HG03280 (cell line): ENCODE data around the gene FAM222B.
"Not testable (repeated sequence)": the region's sequence is repeated elsewhere in the genome, so short reads cannot be mapped to it uniquely, and the experiment has no call there.

ENCODE experiments used
- ATAC-seq: cut with Tn5 transposase; IDR thresholded peaks from one replicate; pipeline ENCODE4 v1.9.1; 2021; ENCODE audit warnings: mild to moderate bottlenecking, moderate library complexity; ENCODE audit not compliant: unreplicated experiment

The FAM222B gene

DNA sequence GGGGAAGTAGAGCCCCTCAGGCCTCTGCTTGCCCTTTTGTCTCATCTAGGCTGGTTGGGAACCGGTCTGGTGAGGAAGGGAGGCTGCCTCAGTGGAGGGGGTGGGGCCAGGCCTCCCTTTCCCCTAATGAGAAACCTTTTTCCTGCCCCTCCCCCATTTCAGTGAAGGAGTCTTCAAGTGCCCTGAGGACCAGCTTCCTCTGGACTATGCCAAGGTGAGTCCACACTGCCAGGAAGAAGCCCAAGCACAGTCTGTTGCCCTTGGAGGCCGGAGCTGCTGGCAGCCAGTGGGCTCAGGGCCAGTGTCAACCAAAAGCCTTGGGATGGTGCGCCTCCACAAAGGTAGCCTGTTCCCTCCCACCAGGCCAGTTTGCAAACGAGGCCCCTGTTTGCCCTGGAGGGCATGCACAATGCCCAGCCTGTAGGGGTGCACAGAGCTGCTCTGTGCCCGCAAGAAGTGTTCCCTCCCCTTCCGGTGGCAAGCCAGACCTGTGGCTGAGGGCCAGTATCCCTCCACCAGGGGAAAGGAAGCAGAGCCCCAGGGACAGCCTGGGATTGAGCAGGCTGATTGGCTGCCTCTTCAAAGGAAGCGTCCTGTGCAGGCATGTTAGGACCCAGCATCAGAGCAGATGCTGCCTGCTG is 95.4 kb downstream of the FAM222B start:
- no peak for ATAC-seq

DNA sequence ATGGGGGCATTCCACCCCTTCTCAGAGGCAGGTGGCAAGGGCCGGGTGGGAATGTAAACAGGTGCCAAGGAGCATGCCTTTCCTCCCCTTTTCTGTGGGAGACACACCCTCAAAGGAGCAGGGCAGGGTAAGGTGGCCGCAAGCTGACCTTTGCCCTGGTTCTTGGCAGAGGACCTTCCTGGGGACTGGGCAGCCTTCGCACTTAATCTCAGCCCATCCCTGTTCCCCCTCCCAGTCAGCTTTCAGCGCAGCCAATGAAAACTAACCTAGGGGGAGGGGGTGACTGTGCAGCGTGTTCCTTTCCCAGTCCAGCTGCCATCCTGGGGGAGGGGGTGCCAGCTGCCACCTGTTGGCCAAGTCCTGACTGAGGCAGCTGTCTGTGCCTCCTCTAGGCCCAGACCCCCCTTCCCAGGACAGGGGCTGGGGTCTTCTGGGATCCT is 96.0 kb downstream of the FAM222B start:
- ATAC-seq, result no peak

DNA sequence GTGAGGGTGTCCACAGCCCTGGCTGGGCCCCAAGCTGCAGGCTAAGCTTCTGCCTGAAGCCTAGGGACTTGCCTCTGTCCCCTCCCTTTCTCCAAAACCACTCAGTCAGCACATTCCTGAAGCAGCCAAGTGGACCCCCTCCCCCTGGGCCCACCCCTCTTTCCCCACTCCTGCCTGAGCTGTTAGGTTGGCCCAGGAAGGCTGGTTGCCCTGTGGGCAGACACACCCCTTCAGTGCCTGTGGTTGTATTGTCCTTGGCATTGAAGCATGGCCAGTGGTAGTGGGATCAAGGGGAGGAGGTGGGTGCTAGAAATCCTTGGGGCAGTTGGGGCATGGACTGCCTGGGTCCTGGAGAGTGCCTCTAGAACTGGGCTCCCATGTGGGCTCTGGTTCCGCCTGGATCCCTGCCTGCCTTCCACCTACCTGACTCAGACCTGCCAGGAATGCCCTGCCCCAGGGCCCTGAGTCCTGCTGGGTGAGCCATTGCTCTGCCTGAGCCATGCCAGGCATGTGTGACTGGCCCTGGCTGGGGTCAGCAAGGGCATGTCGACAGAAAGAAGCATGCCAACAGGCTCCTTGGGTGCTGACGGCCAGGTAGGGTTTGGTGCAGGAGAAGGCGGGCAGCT is 96.7 kb downstream of the FAM222B start:
- ATAC-seq, result no peak

DNA sequence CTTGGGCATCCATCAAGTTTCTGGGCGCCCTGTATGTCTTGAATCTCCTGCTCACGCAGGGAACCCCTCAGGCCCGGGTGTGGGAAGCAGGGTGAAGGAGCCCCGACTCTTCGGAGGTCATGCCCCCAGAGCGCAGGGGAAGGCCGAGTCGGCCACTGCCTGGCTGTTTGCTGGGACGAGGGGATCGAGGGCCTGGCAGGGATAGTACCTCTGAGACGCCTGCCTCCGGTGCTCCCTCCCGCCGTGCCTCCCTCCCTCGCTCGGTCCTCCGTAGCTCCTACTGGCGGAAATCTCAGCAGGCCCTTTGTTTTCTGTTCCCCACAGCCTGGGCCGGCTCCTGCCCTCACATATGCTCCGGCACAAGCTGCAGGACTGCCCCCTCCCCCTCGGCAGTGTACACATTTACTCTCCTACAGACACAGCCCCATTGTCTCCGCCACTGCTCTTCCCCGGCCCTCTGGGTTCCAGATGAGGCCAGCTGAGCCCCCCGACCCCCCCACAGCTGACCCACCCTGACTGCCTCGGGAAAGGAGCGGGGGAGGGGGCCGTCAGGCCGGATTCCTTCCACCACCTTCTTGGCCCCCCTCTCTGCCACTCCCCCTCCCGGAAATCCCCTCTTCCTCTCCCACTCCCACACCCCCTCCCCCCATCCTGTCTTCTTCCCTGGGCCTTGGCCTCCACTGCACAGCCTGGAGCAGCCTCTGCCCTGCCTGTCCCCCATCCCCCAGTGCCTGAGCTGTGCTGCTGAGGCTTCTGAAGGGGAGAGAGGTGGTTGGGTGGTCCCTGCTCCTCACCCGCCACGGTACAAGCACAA is 97.4 kb downstream of the FAM222B start:
- no peak for ATAC-seq

DNA sequence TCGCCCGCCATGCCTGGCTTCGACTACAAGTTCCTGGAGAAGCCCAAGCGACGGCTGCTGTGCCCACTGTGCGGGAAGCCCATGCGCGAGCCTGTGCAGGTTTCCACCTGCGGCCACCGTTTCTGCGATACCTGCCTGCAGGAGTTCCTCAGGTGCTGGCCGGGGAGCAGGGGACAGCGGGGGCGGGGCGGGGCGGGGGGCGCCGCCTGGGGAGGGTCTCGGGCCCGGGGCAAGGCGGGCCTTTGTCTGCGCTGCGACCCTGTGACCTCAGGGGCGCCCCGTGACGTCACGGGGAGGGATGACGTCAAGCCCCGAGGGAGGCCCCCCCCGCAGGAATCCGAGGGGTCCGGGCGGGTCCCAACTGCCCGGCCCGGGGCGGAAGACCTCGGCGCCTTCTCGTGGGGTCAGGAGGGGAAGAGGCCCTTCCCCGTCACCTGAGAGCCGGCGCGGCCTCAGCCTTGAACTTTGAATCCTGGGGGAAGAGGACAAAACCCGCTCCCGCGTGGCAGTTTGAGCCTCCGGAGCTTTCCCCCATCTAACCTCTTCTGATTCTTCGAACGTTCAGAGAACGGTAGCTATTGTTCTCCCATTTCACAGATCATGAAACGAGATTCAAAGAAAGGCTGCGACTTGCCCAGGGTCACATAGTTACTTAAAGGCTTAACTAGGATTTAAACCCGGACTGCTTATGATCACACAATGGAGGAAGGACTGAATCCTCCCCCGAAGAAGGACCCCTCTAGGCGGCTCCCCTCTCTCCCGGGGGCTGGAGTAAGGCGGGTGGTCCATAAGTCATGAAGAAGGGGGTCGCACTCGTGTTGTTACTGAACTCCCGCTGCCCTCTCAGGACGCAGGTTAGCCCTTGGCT is 98.3 kb downstream of the FAM222B start:
- peak; percentile 26 for ATAC-seq

DNA sequence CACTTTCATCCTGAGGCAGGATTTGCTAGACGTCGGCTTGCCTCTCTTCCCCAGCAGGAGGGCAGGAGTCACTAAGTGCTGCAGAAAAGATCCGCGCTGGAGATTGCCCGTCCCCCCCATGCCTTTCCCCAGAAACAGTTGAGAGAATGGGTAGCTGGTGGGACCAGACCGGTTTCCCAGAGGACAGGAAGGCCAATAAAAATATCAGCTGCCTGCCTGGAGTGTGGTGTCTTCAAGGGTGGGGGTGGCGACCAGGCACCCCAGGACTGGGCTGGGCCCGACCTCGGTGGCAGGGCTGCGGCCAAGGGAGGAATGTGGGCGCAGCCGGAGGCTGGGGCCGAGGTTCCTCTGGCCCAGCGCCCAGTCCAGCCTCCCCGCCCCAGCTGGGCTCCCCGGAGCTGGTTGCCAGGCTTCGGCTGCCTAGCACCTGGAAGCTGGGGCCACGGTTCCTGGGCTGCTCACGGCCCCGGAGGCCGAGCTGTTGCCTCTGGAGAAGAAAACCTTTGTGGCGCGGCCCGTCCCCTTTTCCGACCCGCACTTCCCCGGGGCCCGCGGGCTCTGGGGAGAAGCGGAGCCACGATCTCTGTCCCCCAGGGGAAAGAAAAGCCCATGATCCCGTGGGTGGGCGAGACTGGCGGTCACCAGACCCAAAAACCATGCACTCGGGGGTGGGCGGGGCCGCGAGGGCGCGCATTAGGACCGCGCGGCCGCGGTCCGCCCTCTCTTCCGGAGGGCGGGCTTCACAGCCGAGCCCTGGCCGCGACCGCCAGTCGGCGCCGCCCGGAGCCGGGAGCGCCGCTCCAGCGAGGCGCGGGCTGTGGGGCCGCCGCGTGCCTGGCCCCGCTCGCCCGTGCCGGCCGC is 99.1 kb downstream of the FAM222B start, which contains the start of gene TRAF4:
Gene TRAF4, plus strand, starts transcription at position 769 of the 861 bp plus-strand sequence. CDS start 102 bp downstream, outside the sequence.
- ATAC-seq, result peak; percentile 75

DNA sequence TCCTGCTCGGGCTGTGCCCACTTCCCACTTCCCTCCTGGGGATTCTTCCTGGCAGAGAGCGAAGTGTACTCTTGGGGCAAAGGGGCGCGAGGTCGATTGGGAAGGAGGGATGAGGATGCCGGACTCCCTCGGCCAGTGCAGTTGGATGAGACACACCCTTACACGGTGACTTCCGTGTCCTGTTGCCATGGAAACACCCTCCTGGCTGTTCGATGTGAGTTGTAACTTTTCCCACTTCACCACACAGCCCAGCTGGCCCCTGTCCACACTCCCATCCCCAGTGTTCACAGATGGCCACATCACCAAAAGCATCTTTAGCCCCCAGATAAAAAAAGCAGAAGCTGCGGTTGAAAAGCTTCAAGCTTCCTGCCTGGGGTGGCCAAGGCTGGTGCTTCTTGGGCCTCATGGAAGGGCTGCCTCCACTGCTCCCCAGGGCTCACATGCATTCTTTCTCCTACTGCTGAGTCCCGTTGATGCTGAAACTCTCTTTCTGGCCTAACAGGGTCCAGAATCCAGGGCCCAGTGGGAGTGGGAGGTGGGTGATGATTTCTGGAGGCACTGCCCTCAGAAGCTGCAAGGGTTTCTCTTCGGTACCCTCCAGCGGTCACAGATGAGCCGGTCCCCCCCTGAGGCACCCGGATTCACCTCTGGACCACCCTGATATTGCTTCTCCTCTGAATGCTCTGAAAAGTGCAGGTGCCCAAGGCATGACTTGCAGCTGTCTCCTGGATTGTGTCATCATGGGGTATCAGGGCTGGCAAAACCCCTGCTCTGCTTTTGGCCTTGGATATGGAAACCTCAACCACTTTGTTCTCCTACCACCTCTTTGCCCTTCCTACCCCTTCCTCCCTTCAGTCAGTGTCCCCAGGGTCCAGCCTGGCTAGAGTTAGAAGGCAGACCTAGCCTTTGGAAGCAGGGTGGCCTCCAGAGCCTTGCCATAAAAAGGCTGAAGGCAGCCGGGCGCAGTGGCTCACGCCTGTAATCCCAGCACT is 100.9 kb downstream of the FAM222B start:
- no peak for ATAC-seq

DNA sequence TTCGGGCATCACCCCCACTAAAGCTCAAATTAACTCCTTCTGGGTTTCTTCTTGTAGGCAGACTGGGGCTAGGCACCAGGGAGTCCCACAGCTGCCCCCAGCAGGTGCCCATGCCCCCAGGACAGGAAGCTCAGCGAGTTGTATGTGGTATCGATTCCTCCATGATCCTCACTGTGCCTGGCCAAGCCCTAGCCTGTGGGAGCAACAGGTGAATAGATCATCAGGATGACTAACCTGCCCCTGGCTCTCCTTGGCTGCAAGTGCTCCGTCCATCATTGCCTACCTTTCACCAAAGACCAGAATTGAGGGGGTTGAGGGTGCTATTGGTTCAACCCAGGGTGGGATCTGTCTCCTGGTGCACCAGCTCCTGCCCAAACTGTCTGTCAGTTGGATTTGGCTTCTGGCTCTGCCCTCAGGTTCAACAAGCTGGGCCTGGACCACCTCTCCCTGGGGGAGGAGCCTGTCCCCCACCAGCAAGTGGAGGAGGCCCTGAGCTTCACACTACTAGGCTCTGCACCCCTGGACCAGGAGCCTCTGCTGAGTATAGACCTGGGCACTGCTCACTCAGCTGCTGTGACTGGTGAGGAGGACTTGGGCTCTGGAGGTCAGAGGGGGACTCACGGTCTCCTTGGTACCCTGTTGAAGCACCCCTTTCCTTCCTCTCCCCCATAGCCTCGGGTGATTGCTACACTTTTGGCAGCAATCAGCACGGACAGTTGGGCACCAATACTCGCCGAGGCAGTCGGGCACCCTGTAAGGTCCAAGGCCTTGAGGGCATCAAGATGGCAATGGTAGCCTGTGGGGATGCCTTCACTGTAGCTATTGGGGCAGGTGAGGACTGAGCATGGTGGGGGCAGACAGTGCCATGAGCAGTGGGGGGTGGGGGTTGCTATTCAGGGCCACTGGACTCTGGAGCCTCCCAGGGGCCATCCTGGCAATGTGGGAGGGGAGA is 101.9 kb downstream of the FAM222B start:
- no peak for ATAC-seq

DNA sequence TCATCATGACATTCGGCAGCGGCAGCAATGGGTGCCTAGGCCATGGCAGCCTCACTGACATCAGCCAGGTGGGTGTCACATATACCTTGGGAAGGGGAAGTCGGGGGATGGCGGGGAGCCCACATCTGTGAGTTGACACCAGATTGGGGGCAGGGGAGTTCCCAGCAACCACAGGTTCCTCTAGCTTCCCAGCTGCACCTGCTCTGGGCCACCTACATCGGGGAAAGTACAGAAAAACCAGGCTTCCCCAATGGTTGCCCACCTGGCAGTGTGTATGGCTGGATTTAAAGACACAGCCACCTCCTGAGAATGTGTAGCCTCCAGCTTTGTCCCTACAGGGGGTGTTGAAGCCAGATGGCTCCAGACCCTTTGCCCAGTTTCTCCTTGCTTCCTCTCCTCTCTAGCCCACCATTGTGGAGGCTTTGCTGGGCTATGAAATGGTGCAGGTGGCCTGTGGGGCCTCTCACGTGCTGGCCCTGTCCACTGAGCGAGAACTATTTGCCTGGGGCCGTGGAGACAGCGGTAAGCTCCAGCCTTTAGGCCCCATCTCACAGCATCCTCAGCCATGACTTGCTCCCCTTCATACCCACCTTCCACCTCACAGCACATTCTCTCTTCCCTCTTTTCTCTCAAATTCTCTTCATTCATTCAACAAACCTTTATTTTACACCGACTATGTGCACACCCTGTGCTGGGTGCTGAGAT is 103.8 kb downstream of the FAM222B start:
- ATAC-seq, result peak; percentile 32

DNA sequence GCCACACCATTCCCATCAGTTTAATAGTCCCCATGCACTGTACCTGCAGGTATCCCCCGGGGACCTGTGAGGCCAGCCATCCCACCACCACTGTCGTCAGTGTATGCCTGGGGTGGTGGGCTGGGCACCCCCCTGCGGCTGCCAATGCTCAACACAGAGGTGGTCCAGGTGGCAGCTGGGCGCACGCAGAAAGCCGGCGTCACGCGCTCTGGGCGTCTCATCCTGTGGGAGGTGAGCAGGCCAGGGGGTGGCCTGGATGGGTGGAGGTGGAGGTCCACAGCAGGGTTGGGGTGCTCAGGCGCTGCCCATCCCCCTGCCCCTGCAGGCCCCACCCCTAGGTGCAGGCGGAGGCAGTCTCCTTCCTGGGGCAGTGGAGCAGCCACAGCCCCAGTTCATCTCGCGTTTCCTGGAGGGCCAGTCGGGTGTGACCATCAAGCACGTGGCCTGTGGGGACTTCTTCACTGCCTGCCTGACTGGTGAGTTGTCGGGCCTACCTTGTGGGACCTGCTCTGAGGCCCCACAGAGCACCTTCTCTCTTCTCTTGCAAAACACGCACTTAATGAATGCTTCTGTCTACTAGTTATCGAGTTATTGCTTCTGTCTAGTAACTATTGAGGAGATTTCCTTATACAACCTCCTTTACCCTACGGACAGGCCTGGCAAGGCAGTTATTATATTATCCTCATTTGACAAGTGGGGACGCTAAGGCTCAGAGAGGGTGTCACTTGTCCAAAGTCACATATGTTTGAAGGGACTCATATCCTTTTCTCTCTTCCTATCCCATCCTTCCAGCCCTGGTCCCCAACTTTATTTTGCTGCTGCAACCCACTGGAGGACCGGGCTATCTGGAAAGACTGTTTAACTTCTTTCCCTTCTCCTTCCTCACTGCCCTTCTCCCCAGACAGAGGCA is 104.6 kb downstream of the FAM222B start:
- peak; percentile 62 for ATAC-seq

DNA sequence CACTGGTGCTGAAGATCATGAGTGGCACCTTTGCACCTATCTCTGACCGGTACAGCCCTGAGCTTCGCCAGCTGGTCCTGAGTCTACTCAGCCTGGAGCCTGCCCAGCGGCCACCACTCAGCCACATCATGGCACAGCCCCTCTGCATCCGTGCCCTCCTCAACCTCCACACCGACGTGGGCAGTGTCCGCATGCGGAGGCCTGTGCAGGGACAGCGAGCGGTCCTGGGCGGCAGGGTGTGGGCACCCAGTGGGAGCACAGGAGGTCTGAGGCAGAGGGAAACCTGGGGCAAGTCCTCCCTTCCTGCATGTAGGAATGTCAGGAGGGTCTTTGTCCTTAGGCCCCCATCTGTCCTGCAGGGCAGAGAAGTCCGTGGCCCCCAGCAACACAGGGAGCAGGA is 105.3 kb downstream of the FAM222B start:
- no peak for ATAC-seq

DNA sequence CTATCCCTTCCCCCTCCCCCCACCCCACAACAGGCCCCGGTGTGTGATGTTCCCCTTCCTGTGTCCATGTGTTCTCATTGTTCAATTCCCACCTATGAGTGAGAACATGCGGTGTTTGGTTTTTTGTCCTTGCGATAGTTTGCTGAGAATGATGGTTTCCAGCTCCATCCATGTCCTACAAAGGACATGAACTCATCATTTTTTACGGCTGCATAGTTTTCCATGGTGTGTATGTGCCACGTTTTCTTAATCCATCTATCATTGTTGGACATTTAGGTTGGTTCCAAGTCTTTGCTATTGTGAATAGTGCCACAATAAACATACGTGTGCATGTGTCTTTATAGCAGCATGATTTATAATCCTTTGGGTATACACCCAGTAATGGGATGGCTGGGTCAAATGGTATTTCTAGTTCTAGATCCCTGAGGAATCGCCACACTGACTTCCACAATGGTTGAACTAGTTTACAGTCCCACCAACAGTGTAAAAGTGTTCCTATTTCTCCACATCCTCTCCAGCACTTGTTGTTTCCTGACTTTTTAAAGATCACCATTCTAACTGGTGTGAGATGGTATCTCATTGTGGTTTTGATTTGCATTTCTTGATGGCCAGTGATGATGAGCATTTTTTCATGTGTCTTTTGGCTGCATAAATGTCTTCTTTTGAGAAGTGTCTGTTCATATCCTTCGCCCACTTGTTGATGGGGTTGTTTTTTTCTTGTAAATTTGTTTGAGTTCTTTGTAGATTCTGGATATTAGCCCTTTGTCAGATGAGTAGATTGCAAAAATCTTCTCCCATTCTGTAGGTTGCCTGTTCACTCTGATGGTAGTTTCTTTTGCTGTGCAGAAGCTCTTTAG is 106.4 kb downstream of the FAM222B start:
- not testable (repeated sequence) for ATAC-seq

DNA sequence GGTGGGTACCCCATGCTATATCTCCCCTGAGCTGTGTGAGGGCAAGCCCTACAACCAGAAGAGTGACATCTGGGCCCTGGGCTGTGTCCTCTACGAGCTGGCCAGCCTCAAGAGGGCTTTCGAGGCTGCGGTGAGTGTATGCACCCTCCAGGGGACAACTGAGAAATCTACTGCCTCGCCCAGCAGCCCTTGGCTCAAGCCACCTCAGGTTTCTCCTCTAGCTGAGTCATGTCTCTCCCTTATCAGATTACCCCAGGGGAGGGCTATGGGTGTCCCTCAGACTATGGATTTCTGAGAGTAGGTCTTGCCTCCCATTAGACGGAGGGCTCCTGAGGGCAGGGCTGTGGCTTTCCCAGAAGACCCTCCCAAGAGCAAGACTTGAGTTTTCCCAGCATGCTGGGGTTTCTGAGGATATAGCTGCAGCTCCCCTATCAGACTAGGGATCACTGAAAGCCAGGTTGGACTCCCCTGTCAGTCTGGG is 107.3 kb downstream of the FAM222B start:
- no peak for ATAC-seq

DNA sequence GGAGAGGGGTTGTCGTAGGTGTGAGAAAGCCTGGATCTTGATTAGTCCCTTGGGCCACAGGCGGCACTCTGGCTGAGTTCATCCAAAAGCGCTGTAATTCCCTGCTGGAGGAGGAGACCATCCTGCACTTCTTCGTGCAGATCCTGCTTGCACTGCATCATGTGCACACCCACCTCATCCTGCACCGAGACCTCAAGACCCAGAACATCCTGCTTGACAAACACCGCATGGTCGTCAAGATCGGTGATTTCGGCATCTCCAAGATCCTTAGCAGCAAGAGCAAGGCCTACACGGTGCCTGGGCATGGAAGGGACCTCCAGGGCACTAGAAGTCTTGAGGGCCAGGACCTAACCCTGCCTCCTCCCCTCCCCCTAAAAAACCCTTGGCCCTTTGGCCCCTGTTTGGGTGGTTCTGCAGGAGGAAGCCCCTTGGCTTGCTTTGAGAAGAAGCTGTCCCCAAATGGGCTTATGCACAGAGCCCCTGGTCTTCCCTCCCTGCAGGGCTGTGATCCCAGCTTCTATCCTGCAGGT is 107.8 kb downstream of the FAM222B start:
- ATAC-seq, result no peak

DNA sequence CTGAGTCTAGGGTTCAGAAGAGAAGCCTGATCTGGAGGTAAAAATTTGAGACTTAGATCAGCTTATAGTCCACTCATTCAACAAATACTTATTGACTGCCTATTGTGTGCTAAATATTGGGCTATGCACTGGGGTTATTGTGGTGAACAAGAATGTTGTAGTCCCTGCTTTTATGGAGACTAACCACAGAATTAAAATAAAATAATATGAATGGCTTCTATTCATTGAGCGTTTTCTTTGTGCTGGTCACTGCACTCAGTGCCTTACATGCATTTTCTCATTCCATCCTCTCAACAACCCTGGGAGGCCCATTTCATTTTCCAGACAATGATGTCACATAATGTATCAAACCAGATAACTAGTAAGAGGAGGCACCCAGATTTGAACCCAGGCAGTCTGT is 109.2 kb downstream of the FAM222B start:
- no peak for ATAC-seq
